ENCODE results near the gene RPL36A. TPM values are rescaled to one million over a fixed set of nuclear protein-coding genes. Genes with fewer than 3 reads are reported as not detected.

Gene RPL36A
- total and polyA plus RNA-seq, 10 donors, result 151 to 7,329 (median 2,765) TPM

GRCh38 chrX:101369687-101370086, 21.1 kb upstream of the RPL36A start:
- intact Hi-C loops (cut with DNase I; ENCODE audit: low total_unique reads), result no loop called here
- H3K36me3 ChIP-seq, result peaks cover 0 to 76% (median 0%) of the 10 kb centered on the region in 6 donors
- 61 to 76% (median 70%) methylated on average over 6 of the region's 6 CpGs for WGBS, 5 donors
- H3K4me3 ChIP-seq, result no peak overlapping the region
- H3K9me3 ChIP-seq, result no peaks in the 10 kb centered on the region
- H3K4me1 ChIP-seq, result peaks cover 0 to 27% (median 0%) of the 10 kb centered on the region in 6 donors
- peaks cover 0 to 6% (median 0%) of the 10 kb centered on the region in 7 donors for H3K27me3 ChIP-seq (replicated peaks in 1 of 7)
- H3K27ac ChIP-seq, result peak overlapping the region in 3 of 8 donors; percentile 27 to 45 (median 37)
- TF ChIP-seq POLR2AphosphoS5 (IDR thresholded peaks at IDR 0.05) (no peak), POLR2A (IDR thresholded peaks at IDR 0.05) (no peak), CTCF (IDR thresholded peaks at IDR 0.05 in 8 of 11, conservative IDR thresholded peaks at IDR 0.05 in 3 of 11) (no peak)
- no peak for DNase-seq

- Histone ChIP-seq H3K9me3 (no peaks in the 10 kb centered on the region), H3K4me1 (peaks cover 0 to 27% (median 0%) of the 10 kb centered on the region in 6 donors), H3K27me3 (replicated peaks in 1 of 7) (peaks cover 0 to 6% (median 0%) of the 10 kb centered on the region in 7 donors), H3K36me3 (peaks cover 0 to 66% (median 0%) of the 10 kb centered on the region in 6 donors), H3K27ac (peak overlapping the region in 2 of 8 donors; percentile 37 to 45), H3K4me3 (no peak overlapping the region)
- intact Hi-C loops (cut with DNase I; ENCODE audit: low total_unique reads), result no loop called here
- no peak for DNase-seq
- WGBS, 5 donors, result 38 to 47% (median 41%) methylated on average over 3 of the region's 3 CpGs
- TF ChIP-seq POLR2A (IDR thresholded peaks at IDR 0.05) (no peak), POLR2AphosphoS5 (IDR thresholded peaks at IDR 0.05) (no peak), CTCF (IDR thresholded peaks at IDR 0.05 in 8 of 11, conservative IDR thresholded peaks at IDR 0.05 in 3 of 11) (no peak)
Measured at GRCh38 chrX:101370888-101371504, 19.8 kb upstream of the RPL36A start.

- Histone ChIP-seq H3K36me3 (peaks cover 0 to 19% (median 0%) of the 10 kb centered on the region in 6 donors), H3K27ac (peak overlapping the region in 4 of 8 donors; percentile 17 to 66 (median 29)), H3K4me1 (peaks cover 0 to 8% (median 0%) of the 10 kb centered on the region in 6 donors), H3K4me3 (no peak overlapping the region), H3K9me3 (no peaks in the 10 kb centered on the region), H3K27me3 (replicated peaks in 1 of 7) (no peaks in the 10 kb centered on the region)
- TF ChIP-seq CTCF (IDR thresholded peaks at IDR 0.05 in 8 of 11, conservative IDR thresholded peaks at IDR 0.05 in 3 of 11) (no peak), POLR2A (IDR thresholded peaks at IDR 0.05) (no peak), POLR2AphosphoS5 (IDR thresholded peaks at IDR 0.05) (no peak)
- WGBS, 5 donors, result 25 to 70% (median 47%) methylated on average over 1 of the region's 1 CpG
- intact Hi-C loops (cut with DNase I; ENCODE audit: low total_unique reads), result no loop called here
- DNase-seq, result no peak
Measured at GRCh38 chrX:101377547-101377946, 13.3 kb upstream of the RPL36A start.

GRCh38 chrX:101383679-101384205, 7.1 kb upstream of the RPL36A start:
- intact Hi-C loops (cut with DNase I; ENCODE audit: low total_unique reads), result no loop called here
- H3K36me3 ChIP-seq, result no peaks in the 10 kb centered on the region

More at GRCh38 chrX:101383679-101384205, 7.1 kb upstream of the RPL36A start:
- Histone ChIP-seq H3K27ac (peak overlapping the region in 4 of 8 donors; percentile 21 to 79 (median 74)), H3K4me1 (peaks cover 0 to 37% (median 0%) of the 10 kb centered on the region in 6 donors), H3K9me3 (no peaks in the 10 kb centered on the region), H3K27me3 (replicated peaks in 1 of 7) (no peaks in the 10 kb centered on the region), H3K4me3 (peak overlapping the region in 3 of 8 donors; percentile 4 to 67 (median 44))
- DNase-seq, result no peak
- 37 to 42% (median 39%) methylated on average over 4 of the region's 4 CpGs for WGBS, 5 donors
- TF ChIP-seq POLR2A (IDR thresholded peaks at IDR 0.05) (no peak), POLR2AphosphoS5 (IDR thresholded peaks at IDR 0.05) (no peak), CTCF (IDR thresholded peaks at IDR 0.05 in 8 of 11, conservative IDR thresholded peaks at IDR 0.05 in 3 of 11) (no peak)
